ENCODE measurements around the gene SCGB2B2. TPM values are rescaled to one million over a fixed set of nuclear protein-coding genes. Genes with fewer than 3 reads are reported as not detected.
A peak's percentile ranks its signal among the peaks of the same experiment; 100 is the strongest.

SCGB2B2 gene

GRCh38 chr19:34639491-34640085, 37.4 kb downstream of the SCGB2B2 start:
- H3K18ac ChIP-seq (ENCODE audit: low read length), result no peak overlapping the region
- H3K56ac ChIP-seq (ENCODE audit: low read length), result no peak overlapping the region
- H4K8ac ChIP-seq (ENCODE audit: low read depth, low read length), result no peak overlapping the region
- H3K27ac ChIP-seq (ENCODE audit: low read depth, low read length), result no peak overlapping the region
- H3K4me3 ChIP-seq (ENCODE audit: low read length), result no peak overlapping the region
- peak; percentile 77 for DNase-seq
- no peak overlapping the region for H2BK5ac ChIP-seq (ENCODE audit: low read length)
- H3K4me1 ChIP-seq (ENCODE audit: control insufficient read depth, low read depth, low read length), result no peaks in the 10 kb centered on the region
- no peak overlapping the region for H2AK5ac ChIP-seq (ENCODE audit: low read length)
- H3K79me2 ChIP-seq (ENCODE audit: control insufficient read depth, insufficient read depth, low read length), result no peaks in the 10 kb centered on the region
- H3K27me3 ChIP-seq (ENCODE audit: insufficient read depth, low read length, poor library complexity), result no peaks in the 10 kb centered on the region
- no peak overlapping the region for H3K4ac ChIP-seq (ENCODE audit: low read depth, low read length)
- H2BK15ac ChIP-seq (replicated peaks; ENCODE audit: low read depth), result no peak overlapping the region
- no CpG with 5 or more reads among the region's 4 CpGs for WGBS (ENCODE audit: extremely low coverage, insufficient coverage, low lambda C conversion rate)
- no peak overlapping the region for H3K23ac ChIP-seq (ENCODE audit: low read length)
- no peak overlapping the region for H2BK120ac ChIP-seq (ENCODE audit: low read depth, low read length)
- no peak overlapping the region for H4K5ac ChIP-seq (ENCODE audit: low read length)
- H3K9ac ChIP-seq (ENCODE audit: low read length), result no peak overlapping the region
- H3K79me1 ChIP-seq (ENCODE audit: low read length), result no peaks in the 10 kb centered on the region
- no peak overlapping the region for H3K4me2 ChIP-seq (ENCODE audit: low read length)
- no peaks in the 10 kb centered on the region for H3K36me3 ChIP-seq (ENCODE audit: control insufficient read depth, insufficient read depth, low read length)

GRCh38 chr19:34633802-34634201, 43.2 kb downstream of the SCGB2B2 start:
- Histone ChIP-seq H3K56ac (ENCODE audit: low read length) (no peak overlapping the region), H2AK5ac (ENCODE audit: low read length) (no peak overlapping the region), H3K4me3 (ENCODE audit: low read length) (no peak overlapping the region), H3K79me2 (ENCODE audit: control insufficient read depth, insufficient read depth, low read length) (no peaks in the 10 kb centered on the region), H2BK5ac (ENCODE audit: low read length) (no peak overlapping the region), H3K4ac (ENCODE audit: low read depth, low read length) (no peak overlapping the region), H3K27ac (ENCODE audit: low read depth, low read length) (no peak overlapping the region), H2BK120ac (ENCODE audit: low read depth, low read length) (no peak overlapping the region), H3K4me2 (ENCODE audit: low read length) (no peak overlapping the region), H4K5ac (ENCODE audit: low read length) (no peak overlapping the region), H4K8ac (ENCODE audit: low read depth, low read length) (no peak overlapping the region), H3K27me3 (ENCODE audit: insufficient read depth, low read length, poor library complexity) (no peaks in the 10 kb centered on the region), H3K9ac (ENCODE audit: low read length) (no peak overlapping the region), H3K4me1 (ENCODE audit: control insufficient read depth, low read depth, low read length) (no peaks in the 10 kb centered on the region), H3K23ac (ENCODE audit: low read length) (no peak overlapping the region), H3K79me1 (ENCODE audit: low read length) (no peaks in the 10 kb centered on the region), H3K36me3 (ENCODE audit: control insufficient read depth, insufficient read depth, low read length) (no peaks in the 10 kb centered on the region), H2BK15ac (replicated peaks; ENCODE audit: low read depth) (no peak overlapping the region), H3K18ac (ENCODE audit: low read length) (no peak overlapping the region)
- WGBS (ENCODE audit: extremely low coverage, insufficient coverage, low lambda C conversion rate), result no CpG with 5 or more reads among the region's 2 CpGs
- DNase-seq, result no peak

Small RNA genes within 50 kb of the gene (small RNA-seq; reads per million reads assigned to genes)
- not detected for gene RF00611 (ENCODE audit: insufficient read depth)
